ENCODE results near the gene ANKS1A.

ANKS1A gene

GRCh38 chr6:34859951-34860350 lies 29.1 kb upstream of the ANKS1A start:
- no peak for TF ChIP-seq CTCF (IDR thresholded peaks at IDR 0.05; ENCODE audit: insufficient read depth, low read depth, low read length, missing control alignments)
- DNase-seq (ENCODE audit: low read depth): no peak
- H3K4me3 ChIP-seq (ENCODE audit: low read length): no peak overlapping the region

GRCh38 chr6:34860776-34861175 lies 28.3 kb upstream of the ANKS1A start:
- DNase-seq (ENCODE audit: low read depth): no peak
- TF ChIP-seq CTCF (IDR thresholded peaks at IDR 0.05; ENCODE audit: insufficient read depth, low read depth, low read length, missing control alignments): no peak

GRCh38 chr6:34864007-34864406 lies 25.0 kb upstream of the ANKS1A start:
- no peak overlapping the region for H3K4me3 ChIP-seq (ENCODE audit: low read length)
- TF ChIP-seq CTCF (IDR thresholded peaks at IDR 0.05; ENCODE audit: insufficient read depth, low read depth, low read length, missing control alignments): no peak
- no peak for DNase-seq (ENCODE audit: low read depth)

More at GRCh38 chr6:34860776-34861175, 28.3 kb upstream of the ANKS1A start:
- H3K4me3 ChIP-seq (ENCODE audit: low read length): no peak overlapping the region

- no peak for DNase-seq (ENCODE audit: low read depth)
- TF ChIP-seq CTCF (IDR thresholded peaks at IDR 0.05; ENCODE audit: insufficient read depth, low read depth, low read length, missing control alignments): no peak
These were observed 23.9 kb upstream of the ANKS1A start for GRCh38 chr6:34865107-34865506.

GRCh38 chr6:34866509-34866908 lies 22.5 kb upstream of the ANKS1A start:
- TF ChIP-seq CTCF (IDR thresholded peaks at IDR 0.05; ENCODE audit: insufficient read depth, low read depth, low read length, missing control alignments): no peak
- DNase-seq (ENCODE audit: low read depth): no peak
- no peak overlapping the region for H3K4me3 ChIP-seq (ENCODE audit: low read length)

More at GRCh38 chr6:34865107-34865506, 23.9 kb upstream of the ANKS1A start:
- no peak overlapping the region for H3K4me3 ChIP-seq (ENCODE audit: low read length)

GRCh38 chr6:34867484-34867883 lies 21.6 kb upstream of the ANKS1A start:
- peak; percentile 7 for DNase-seq (ENCODE audit: low read depth)
- no peak for TF ChIP-seq CTCF (IDR thresholded peaks at IDR 0.05; ENCODE audit: insufficient read depth, low read depth, low read length, missing control alignments)
- no peak overlapping the region for H3K4me3 ChIP-seq (ENCODE audit: low read length)

- DNase-seq (ENCODE audit: low read depth): no peak
- no peak overlapping the region for H3K4me3 ChIP-seq (ENCODE audit: low read length)
- TF ChIP-seq CTCF (IDR thresholded peaks at IDR 0.05; ENCODE audit: insufficient read depth, low read depth, low read length, missing control alignments): no peak
These were observed 17.2 kb upstream of the ANKS1A start for GRCh38 chr6:34871853-34872252.
